ENCODE data around the gene KSR2. TPM values are rescaled to one million over a fixed set of nuclear protein-coding genes. Genes with fewer than 3 reads are reported as not detected.

KSR2 gene
- total and polyA plus RNA-seq, 4 donors: 0.09 to 1.8 (median 0.37) TPM

- H3K27ac ChIP-seq (ENCODE audit: low read depth in 1 of 2, low read length in 1 of 2): no peak overlapping the region
- H3K27me3 ChIP-seq (ENCODE audit: control insufficient read depth in 3 of 3, insufficient read depth in 3 of 3, low read length in 2 of 3): no peaks in the 10 kb centered on the region
- no peak overlapping the region for H3K4me3 ChIP-seq
- no peak for TF ChIP-seq CTCF (IDR thresholded peaks at IDR 0.05; ENCODE audit: control extremely low read depth, extremely low read depth)
- H3K9me3 ChIP-seq (ENCODE audit: control insufficient read depth in 4 of 4, insufficient read depth in 3 of 4, low read length in 3 of 4): no peaks in the 10 kb centered on the region
- ATAC-seq (ENCODE audit: insufficient read depth, low FRiP score): no peak
- H3K9ac ChIP-seq (ENCODE audit: insufficient read depth in 1 of 2, low read length in 2 of 2): no peak overlapping the region
- 92 to 94% methylated on average over 2 of the region's 2 CpGs for WGBS, 2 donors
- no peak for DNase-seq
- H3K4me1 ChIP-seq (ENCODE audit: control insufficient read depth in 5 of 5, insufficient read depth in 5 of 5, low read length in 5 of 5): no peaks in the 10 kb centered on the region
- no peaks in the 10 kb centered on the region for H3K36me3 ChIP-seq (ENCODE audit: control insufficient read depth in 4 of 4, insufficient read depth in 4 of 4, low read length in 4 of 4)
These were observed 78.7 kb downstream of the KSR2 start for GRCh38 chr12:117890137-117890536.

GRCh38 chr12:117889098-117889497 is 79.7 kb downstream of the KSR2 start:
- Histone ChIP-seq H3K9ac (ENCODE audit: insufficient read depth in 1 of 2, low read length in 2 of 2) (no peak overlapping the region), H3K4me1 (ENCODE audit: control insufficient read depth in 5 of 5, insufficient read depth in 5 of 5, low read length in 5 of 5) (no peaks in the 10 kb centered on the region), H3K4me3 (no peak overlapping the region), H3K36me3 (ENCODE audit: control insufficient read depth in 4 of 4, insufficient read depth in 4 of 4, low read length in 4 of 4) (no peaks in the 10 kb centered on the region), H3K27me3 (ENCODE audit: control insufficient read depth in 3 of 3, insufficient read depth in 3 of 3, low read length in 2 of 3) (peaks cover 0 to 2% (median 0%) of the 10 kb centered on the region in 3 donors), H3K27ac (ENCODE audit: low read depth in 1 of 2, low read length in 1 of 2) (no peak overlapping the region), H3K9me3 (ENCODE audit: control insufficient read depth in 4 of 4, insufficient read depth in 3 of 4, low read length in 3 of 4) (no peaks in the 10 kb centered on the region)
- TF ChIP-seq CTCF (IDR thresholded peaks at IDR 0.05; ENCODE audit: control extremely low read depth, extremely low read depth): no peak
- no peak for DNase-seq
- WGBS, 2 donors: 76 to 89% methylated on average over 7 of the region's 7 CpGs
- no peak for ATAC-seq (ENCODE audit: insufficient read depth, low FRiP score)

GRCh38 chr12:117885211-117885610 is 83.6 kb downstream of the KSR2 start:
- no peaks in the 10 kb centered on the region for H3K4me1 ChIP-seq (ENCODE audit: control insufficient read depth in 5 of 5, insufficient read depth in 5 of 5, low read length in 5 of 5)
- H3K27ac ChIP-seq (ENCODE audit: low read depth in 1 of 2, low read length in 1 of 2): no peak overlapping the region
- no peak for DNase-seq
- WGBS, 2 donors: 91 to 96% methylated on average over 3 of the region's 3 CpGs
- H3K27me3 ChIP-seq (ENCODE audit: control insufficient read depth in 3 of 3, insufficient read depth in 3 of 3, low read length in 2 of 3): peaks cover 0 to 4% (median 0%) of the 10 kb centered on the region in 3 donors
- no peak for ATAC-seq (ENCODE audit: insufficient read depth, low FRiP score)
- H3K4me3 ChIP-seq: no peak overlapping the region
- H3K36me3 ChIP-seq (ENCODE audit: control insufficient read depth in 4 of 4, insufficient read depth in 4 of 4, low read length in 4 of 4): no peaks in the 10 kb centered on the region
- H3K9ac ChIP-seq (ENCODE audit: insufficient read depth in 1 of 2, low read length in 2 of 2): no peak overlapping the region
- no peak for TF ChIP-seq CTCF (IDR thresholded peaks at IDR 0.05; ENCODE audit: control extremely low read depth, extremely low read depth)
- H3K9me3 ChIP-seq (ENCODE audit: control insufficient read depth in 4 of 4, insufficient read depth in 3 of 4, low read length in 3 of 4): no peaks in the 10 kb centered on the region

GRCh38 chr12:117884161-117884560 is 84.6 kb downstream of the KSR2 start:
- DNase-seq: no peak
- Histone ChIP-seq H3K9me3 (ENCODE audit: control insufficient read depth in 4 of 4, insufficient read depth in 3 of 4, low read length in 3 of 4) (no peaks in the 10 kb centered on the region), H3K27me3 (ENCODE audit: control insufficient read depth in 3 of 3, insufficient read depth in 3 of 3, low read length in 2 of 3) (peaks cover 0 to 4% (median 0%) of the 10 kb centered on the region in 3 donors), H3K27ac (ENCODE audit: low read depth in 1 of 2, low read length in 1 of 2) (no peak overlapping the region), H3K4me1 (ENCODE audit: control insufficient read depth in 5 of 5, insufficient read depth in 5 of 5, low read length in 5 of 5) (no peaks in the 10 kb centered on the region), H3K4me3 (no peak overlapping the region), H3K36me3 (ENCODE audit: control insufficient read depth in 4 of 4, insufficient read depth in 4 of 4, low read length in 4 of 4) (no peaks in the 10 kb centered on the region), H3K9ac (ENCODE audit: insufficient read depth in 1 of 2, low read length in 2 of 2) (no peak overlapping the region)
- WGBS, 2 donors: 82 to 87% methylated on average over 3 of the region's 3 CpGs
- no peak for TF ChIP-seq CTCF (IDR thresholded peaks at IDR 0.05; ENCODE audit: control extremely low read depth, extremely low read depth)
- no peak for ATAC-seq (ENCODE audit: insufficient read depth, low FRiP score)
